Psoas muscle (tissue), 8 donors: Measurements from ENCODE around the gene OR1I1. TPM values are rescaled to one million over a fixed set of nuclear protein-coding genes. Genes with fewer than 3 reads are reported as not detected.

ENCODE experiments used
- ATAC-seq, 4 donors: fragments of 200-7000 bp; cut with Tn5 transposase; one replicate each; pipeline ENCODE4 v1.9.1; 2020; ENCODE audit warnings: moderate library complexity in 3 of 4, mild to moderate bottlenecking in 2 of 4
- DNase-seq, 2 donors: peaks; one replicate each; pipeline ENCODE4 v3.0.0-alpha.2; 2020
- H3K27ac ChIP-seq: fragments of 200-600 bp; one replicate; pipeline ENCODE4 v1.8.0; 2022
- H3K27me3 ChIP-seq, 3 donors: fragments of 200-600 bp in 1 of 3; one replicate each; pipeline versions ENCODE4 v1.6.1 to v1.8.0; 2013 to 2022; ENCODE audit warnings: low read length in 2 of 3, mild to moderate bottlenecking in 2 of 3, moderate library complexity in 1 of 3; ENCODE audit not compliant: insufficient read depth in 3 of 3
- H3K36me3 ChIP-seq, 2 donors: fragments of 200-600 bp in 1 of 2; one replicate each; pipeline versions ENCODE4 v1.6.1 to v1.8.0; 2013 to 2022; ENCODE audit warnings: low read depth in 1 of 2, mild to moderate bottlenecking in 1 of 2, moderate library complexity in 1 of 2; ENCODE audit not compliant: insufficient read depth in 1 of 2
- H3K4me1 ChIP-seq: fragments of 200-600 bp; one replicate; pipeline ENCODE4 v1.8.0; 2022
- H3K4me3 ChIP-seq: fragments of 200-600 bp; one replicate; pipeline ENCODE4 v1.8.0; 2022; ENCODE audit warnings: mild to moderate bottlenecking
- H3K9me3 ChIP-seq: fragments of 200-600 bp; one replicate; pipeline ENCODE4 v1.8.0; 2022
- CTCF ChIP-seq: fragments of 200-600 bp; IDR thresholded peaks from one replicate; pipeline ENCODE4 v1.8.0; 2022; ENCODE audit warnings: antibody characterized with exemption
- WGBS, 3 donors: extraction: QIAGEN DNeasy Blood & Tissue Kit; methylation state at CpG; one replicate each; pipeline versions ENCODE4 v1.1.6 to v1.1.7; 2013; 5-methylcytosine and 5-hydroxymethylcytosine counted together
- intact Hi-C, 2 donors: fragments of 100-400 bp; cut with DNase I; formaldehyde crosslinking; loops; one replicate each; pipeline versions ENCODE4 v1.11.0 to v1.14.2; 2022
- polyA plus RNA-seq, 3 donors: library from polyadenylated mRNA; stranded (reverse); fragments of 200-250 nt; gene quantifications; one replicate each; pipeline ENCODE4 v1.2.3, GENCODE V29; 2013
- total RNA-seq, 4 donors: library from RNA; stranded (reverse); fragmentation: NEBNext Ultra II Directional in 2 of 4; extraction: Animal tissue kit (Norgen Biotek cat#: 25700) in 2 of 4; gene quantifications; one replicate each; pipeline versions ENCODE4 v1.2.1 to v1.2.4, GENCODE V29; 2021 to 2023
- donor health status: healthy with polysubstance abuse.
- donor health status: DM: no; HTN: no; CAD: no; lungs with moderate emphysema.
- donor health status: Bipolar disorder and iron deficiency.
- donor health status: healthy.
- donor health status: DM: yes; HTN: yes; CAD: no.
- donor health status: DM: no; HTN: no; CAD: no.
- donor health status: DM: no; HTN: no; CAD: no.
- donor health status: DM: yes; HTN: yes; CAD: no.

Gene OR1I1
- total and polyA plus RNA-seq, 7 donors: not detected

GRCh38 chr19:15108145-15108844, 26.3 kb downstream of the OR1I1 start:
- Histone ChIP-seq H3K9me3 (peaks cover 3% of the 10 kb centered on the region), H3K36me3 (peaks cover 0 to 15% of the 10 kb centered on the region in 2 donors), H3K4me1 (no peaks in the 10 kb centered on the region), H3K27me3 (peaks cover 0 to 28% (median 6%) of the 10 kb centered on the region in 3 donors), H3K27ac (peak overlapping the region; percentile 69), H3K4me3 (peak overlapping the region; percentile 67)
- WGBS, 3 donors: 38 to 47% (median 41%) methylated on average over 10 of the region's 10 CpGs
- no peak for TF ChIP-seq CTCF
- DNase-seq: peak in 1 of 2 donors; percentile 49
- intact Hi-C loops: no loop called here
- peak in 2 of 4 donors; percentile 32 to 58 for ATAC-seq

GRCh38 chr19:15108845-15109767, 27.1 kb downstream of the OR1I1 start:
- Histone ChIP-seq H3K27me3 (peaks cover 0 to 28% (median 6%) of the 10 kb centered on the region in 3 donors), H3K27ac (no peak overlapping the region), H3K4me3 (peak overlapping the region; percentile 67), H3K36me3 (peaks cover 0 to 23% of the 10 kb centered on the region in 2 donors), H3K4me1 (no peaks in the 10 kb centered on the region), H3K9me3 (no peaks in the 10 kb centered on the region)
- DNase-seq (no peak), ATAC-seq (no peak)
- 84 to 87% (median 85%) methylated on average over 17 to 21 of the region's 21 CpGs for WGBS, 3 donors
- intact Hi-C loops: no loop called here
- no peak for TF ChIP-seq CTCF

- H3K4me3 ChIP-seq: no peak overlapping the region
- DNase-seq (no peak), ATAC-seq (no peak)
- intact Hi-C loops: no loop called here
- H3K9me3 ChIP-seq: no peaks in the 10 kb centered on the region
- H3K27ac ChIP-seq: no peak overlapping the region
- H3K27me3 ChIP-seq: peaks cover 0 to 28% (median 4%) of the 10 kb centered on the region in 3 donors
- H3K36me3 ChIP-seq: peaks cover 0 to 28% of the 10 kb centered on the region in 2 donors
- 86 to 94% (median 87%) methylated on average over 36 to 49 of the region's 49 CpGs for WGBS, 3 donors
- TF ChIP-seq CTCF: no peak
- H3K4me1 ChIP-seq: no peaks in the 10 kb centered on the region
Measured at GRCh38 chr19:15109768-15110417, 27.9 kb downstream of the OR1I1 start.

GRCh38 chr19:15110418-15110815, 28.4 kb downstream of the OR1I1 start:
- DNase-seq: no peak
- intact Hi-C loops: no loop called here
- TF ChIP-seq CTCF: no peak
- whole genome bisulfite sequencing, 3 donors: 80 to 88% (median 88%) methylated on average over 14 to 17 of the region's 17 CpGs
- Histone ChIP-seq H3K4me1 (no peaks in the 10 kb centered on the region), H3K9me3 (no peaks in the 10 kb centered on the region), H3K27me3 (peaks cover 0 to 23% (median 4%) of the 10 kb centered on the region in 3 donors), H3K4me3 (no peak overlapping the region), H3K27ac (no peak overlapping the region), H3K36me3 (peaks cover 0 to 34% of the 10 kb centered on the region in 2 donors)
- ATAC-seq: no peak
